Coronary artery (tissue), 2 donors: ENCODE results near the gene BTBD9.

Experiments used
- DNase-seq: peaks from one replicate; pipeline ENCODE4 v3.0.0-alpha.2; 2017; ENCODE audit warnings: low spot score
- H3K27ac ChIP-seq, 2 donors: fragments of 200-600 bp; sonication (generic); one replicate each; pipeline ENCODE4 v1.5.1; 2016 to 2019
- H3K4me3 ChIP-seq: fragments of 200-600 bp; sonication (generic); 2 replicates; pipeline ENCODE4 v1.5.1; 2016; ENCODE audit warnings: mild to moderate bottlenecking, moderate library complexity
- CTCF ChIP-seq: fragments of 200-600 bp; sonication (generic); IDR thresholded peaks from one replicate; pipeline ENCODE4 v1.5.1; 2019; ENCODE audit warnings: antibody characterized with exemption

Gene BTBD9

GRCh38 chr6:38281126-38281525 is 358.6 kb downstream of the BTBD9 start:
- no peak for TF ChIP-seq CTCF
- H3K4me3 ChIP-seq = no peak overlapping the region
- DNase-seq = no peak
- H3K27ac ChIP-seq = no peak overlapping the region

GRCh38 chr6:38279963-38280588 is 359.7 kb downstream of the BTBD9 start:
- no peak for DNase-seq
- Histone ChIP-seq H3K4me3 (no peak overlapping the region), H3K27ac (no peak overlapping the region)
- TF ChIP-seq CTCF = no peak

- no peak for DNase-seq
- H3K4me3 ChIP-seq = no peak overlapping the region
- no peak overlapping the region for H3K27ac ChIP-seq
- no peak for TF ChIP-seq CTCF
Measured at GRCh38 chr6:38279423-38279822, 360.3 kb downstream of the BTBD9 start.

- Histone ChIP-seq H3K27ac (no peak overlapping the region), H3K4me3 (no peak overlapping the region)
- DNase-seq = no peak
- TF ChIP-seq CTCF = no peak
Measured at GRCh38 chr6:38273325-38273724, 366.4 kb downstream of the BTBD9 start.

GRCh38 chr6:38272222-38272621 is 367.5 kb downstream of the BTBD9 start:
- Histone ChIP-seq H3K27ac (no peak overlapping the region), H3K4me3 (no peak overlapping the region)
- DNase-seq = no peak
- TF ChIP-seq CTCF = no peak

- Histone ChIP-seq H3K27ac (no peak overlapping the region), H3K4me3 (no peak overlapping the region)
- TF ChIP-seq CTCF = no peak
- DNase-seq = no peak
Measured at GRCh38 chr6:38271081-38271480, 368.6 kb downstream of the BTBD9 start.

GRCh38 chr6:38270367-38270766 is 369.4 kb downstream of the BTBD9 start:
- DNase-seq = no peak
- no peak overlapping the region for H3K27ac ChIP-seq
- no peak for TF ChIP-seq CTCF

More at GRCh38 chr6:38270367-38270766, 369.4 kb downstream of the BTBD9 start:
- no peak overlapping the region for H3K4me3 ChIP-seq
